DOHH2 (cell line): ENCODE data around the gene PHF24.

Experiments used
- EZH2phosphoT487 ChIP-seq: fragments of 200-600 bp; sonication (generic); IDR thresholded peaks from 2 replicates; pipeline ENCODE4 v1.6.1; 2017; ENCODE audit warnings: borderline replicate concordance, mild to moderate bottlenecking, antibody characterized with exemption, low read length, moderate library complexity, mixed read lengths
- TF ChIP-seq, protein P1 (sequence below): fragments of 200-600 bp; sonication (generic); IDR thresholded peaks from one replicate; pipeline ENCODE4 v1.5.1; 2014; ENCODE audit warnings: antibody characterized with exemption, mild to moderate bottlenecking, low read depth, low read length; ENCODE audit not compliant: poor library complexity, severe bottlenecking

DNA sequence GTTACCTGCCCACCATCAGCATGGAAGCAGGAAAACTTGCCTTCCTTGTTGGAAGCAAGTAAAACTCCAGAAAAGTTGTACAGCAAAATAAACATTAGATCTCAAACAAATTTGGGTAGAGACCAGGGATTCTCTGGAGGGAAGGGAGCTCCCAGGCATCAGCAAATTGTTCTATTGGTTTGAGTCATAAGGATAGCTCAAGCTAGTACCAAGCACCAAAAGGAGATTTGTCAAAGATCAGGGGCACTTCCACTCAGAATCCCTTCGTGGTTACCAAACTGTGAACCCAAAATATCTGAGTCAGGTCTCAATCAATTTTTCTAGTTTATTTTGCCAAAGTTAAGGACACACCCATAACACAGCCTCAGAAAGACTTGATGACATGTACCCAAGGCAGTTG, 69.3 kb downstream of the PHF24 start:
- TF ChIP-seq, protein P1, sequence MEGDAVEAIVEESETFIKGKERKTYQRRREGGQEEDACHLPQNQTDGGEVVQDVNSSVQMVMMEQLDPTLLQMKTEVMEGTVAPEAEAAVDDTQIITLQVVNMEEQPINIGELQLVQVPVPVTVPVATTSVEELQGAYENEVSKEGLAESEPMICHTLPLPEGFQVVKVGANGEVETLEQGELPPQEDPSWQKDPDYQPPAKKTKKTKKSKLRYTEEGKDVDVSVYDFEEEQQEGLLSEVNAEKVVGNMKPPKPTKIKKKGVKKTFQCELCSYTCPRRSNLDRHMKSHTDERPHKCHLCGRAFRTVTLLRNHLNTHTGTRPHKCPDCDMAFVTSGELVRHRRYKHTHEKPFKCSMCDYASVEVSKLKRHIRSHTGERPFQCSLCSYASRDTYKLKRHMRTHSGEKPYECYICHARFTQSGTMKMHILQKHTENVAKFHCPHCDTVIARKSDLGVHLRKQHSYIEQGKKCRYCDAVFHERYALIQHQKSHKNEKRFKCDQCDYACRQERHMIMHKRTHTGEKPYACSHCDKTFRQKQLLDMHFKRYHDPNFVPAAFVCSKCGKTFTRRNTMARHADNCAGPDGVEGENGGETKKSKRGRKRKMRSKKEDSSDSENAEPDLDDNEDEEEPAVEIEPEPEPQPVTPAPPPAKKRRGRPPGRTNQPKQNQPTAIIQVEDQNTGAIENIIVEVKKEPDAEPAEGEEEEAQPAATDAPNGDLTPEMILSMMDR: no peak
- TF ChIP-seq EZH2phosphoT487: no peak
